ENCODE data around the gene PPP2R2B. TPM values are rescaled to one million over a fixed set of nuclear protein-coding genes. Genes with fewer than 3 reads are reported as not detected.

PPP2R2B gene
- polyA plus RNA-seq, 3 donors, result 0.08 TPM; not detected in 2

DNA sequence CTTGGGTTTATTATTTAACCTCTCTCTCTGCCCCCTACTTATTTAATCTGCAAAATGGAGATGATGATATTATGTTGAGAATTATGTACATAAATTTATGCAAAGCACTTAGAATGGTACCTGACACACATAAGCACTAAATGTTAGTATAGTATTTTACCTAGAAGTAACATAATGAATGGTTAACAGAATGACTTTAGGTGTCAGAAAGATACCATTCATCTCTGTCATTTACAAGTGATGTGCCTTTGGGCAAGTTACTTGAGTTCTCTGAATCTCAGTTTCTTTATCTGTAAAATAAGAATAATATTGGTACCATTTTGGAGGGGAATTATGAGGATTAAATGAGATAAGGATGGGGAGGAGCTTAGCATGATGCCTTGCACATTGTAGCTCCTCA lies 159.4 kb downstream of the PPP2R2B start:
- Histone ChIP-seq H3K27ac (ENCODE audit: low read depth in 1 of 2, low read length in 2 of 2) (no peak overlapping the region), H3K9me3 (replicated peaks in 1 of 2; ENCODE audit: control insufficient read depth in 1 of 2, insufficient read depth in 1 of 2, low read length in 2 of 2) (no peaks in the 10 kb centered on the region), H3K9ac (ENCODE audit: insufficient read depth, low read length, poor library complexity, severe bottlenecking) (no peak overlapping the region), H3K36me3 (replicated peaks in 1 of 2; ENCODE audit: control insufficient read depth in 1 of 2, insufficient read depth in 2 of 2, low read length in 2 of 2) (no peaks in the 10 kb centered on the region), H4K20me1 (ENCODE audit: insufficient read depth, low read length) (no peaks in the 10 kb centered on the region), H3K4me3 (replicated peaks in 1 of 3; ENCODE audit: low read depth in 2 of 3, low read length in 3 of 3) (no peak overlapping the region), H2AFZ (ENCODE audit: insufficient read depth, low read depth, low read length, poor library complexity, severe bottlenecking) (no peak overlapping the region), H3K79me2 (ENCODE audit: insufficient read depth, low read length) (no peaks in the 10 kb centered on the region), H3K4me1 (ENCODE audit: control insufficient read depth in 1 of 2, insufficient read depth in 2 of 2, low read length in 2 of 2) (no peaks in the 10 kb centered on the region), H3K4me2 (replicated peaks; ENCODE audit: extremely low read depth, low read length, poor library complexity, severe bottlenecking) (no peak overlapping the region), H3K27me3 (ENCODE audit: control insufficient read depth in 2 of 2, insufficient read depth in 2 of 2, low read length in 2 of 2) (no peaks in the 10 kb centered on the region)
- Mint-ChIP-seq H3K4me3 (no peak overlapping the region), H3K36me3 (no peaks in the 10 kb centered on the region), H3K27ac (no peak overlapping the region), H3K9me3 (peaks cover 0 to 2% (median 0%) of the 10 kb centered on the region in 7 donors), H3K4me1 (no peaks in the 10 kb centered on the region), H3K27me3 (ENCODE audit: low read depth in 3 of 3) (peaks cover 0 to 4% (median 0%) of the 10 kb centered on the region in 3 donors)
- intact Hi-C loops (cut with micrococcal nuclease), result no loop called here
- TF ChIP-seq, protein P1, sequence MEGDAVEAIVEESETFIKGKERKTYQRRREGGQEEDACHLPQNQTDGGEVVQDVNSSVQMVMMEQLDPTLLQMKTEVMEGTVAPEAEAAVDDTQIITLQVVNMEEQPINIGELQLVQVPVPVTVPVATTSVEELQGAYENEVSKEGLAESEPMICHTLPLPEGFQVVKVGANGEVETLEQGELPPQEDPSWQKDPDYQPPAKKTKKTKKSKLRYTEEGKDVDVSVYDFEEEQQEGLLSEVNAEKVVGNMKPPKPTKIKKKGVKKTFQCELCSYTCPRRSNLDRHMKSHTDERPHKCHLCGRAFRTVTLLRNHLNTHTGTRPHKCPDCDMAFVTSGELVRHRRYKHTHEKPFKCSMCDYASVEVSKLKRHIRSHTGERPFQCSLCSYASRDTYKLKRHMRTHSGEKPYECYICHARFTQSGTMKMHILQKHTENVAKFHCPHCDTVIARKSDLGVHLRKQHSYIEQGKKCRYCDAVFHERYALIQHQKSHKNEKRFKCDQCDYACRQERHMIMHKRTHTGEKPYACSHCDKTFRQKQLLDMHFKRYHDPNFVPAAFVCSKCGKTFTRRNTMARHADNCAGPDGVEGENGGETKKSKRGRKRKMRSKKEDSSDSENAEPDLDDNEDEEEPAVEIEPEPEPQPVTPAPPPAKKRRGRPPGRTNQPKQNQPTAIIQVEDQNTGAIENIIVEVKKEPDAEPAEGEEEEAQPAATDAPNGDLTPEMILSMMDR (IDR thresholded peaks at IDR 0.05), result no peak
- DNase-seq, result no peak

DNA sequence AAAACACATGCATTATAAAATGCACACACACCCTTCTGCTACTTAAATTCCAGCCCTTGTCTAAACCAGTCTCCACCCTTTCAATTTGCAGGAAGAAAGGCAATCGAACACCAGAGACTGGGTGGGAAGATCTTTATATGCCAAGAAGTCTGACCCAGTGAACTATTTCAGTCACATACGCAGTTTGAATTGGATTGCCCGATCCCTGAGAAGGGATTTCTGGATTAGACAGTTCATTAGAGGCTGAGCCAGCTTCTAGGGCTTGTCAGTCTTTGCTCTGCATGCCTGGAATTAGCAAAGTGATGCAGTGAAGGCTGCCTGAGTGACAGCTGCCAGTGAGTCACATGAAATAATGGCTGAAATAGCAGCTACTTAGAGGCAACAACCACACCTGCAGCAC lies 159.9 kb downstream of the PPP2R2B start:
- Mint-ChIP-seq H3K4me3 (no peak overlapping the region), H3K36me3 (no peaks in the 10 kb centered on the region), H3K4me1 (no peaks in the 10 kb centered on the region), H3K27ac (no peak overlapping the region), H3K9me3 (peaks cover 0 to 2% (median 0%) of the 10 kb centered on the region in 7 donors), H3K27me3 (ENCODE audit: low read depth in 3 of 3) (peaks cover 0 to 4% (median 0%) of the 10 kb centered on the region in 3 donors)
- TF ChIP-seq, protein P1 (IDR thresholded peaks at IDR 0.05), result no peak
- WGBS (ENCODE audit: insufficient coverage), result 89% methylated on average over 2 of the region's 3 CpGs
- Histone ChIP-seq H3K36me3 (replicated peaks in 1 of 2; ENCODE audit: control insufficient read depth in 1 of 2, insufficient read depth in 2 of 2, low read length in 2 of 2) (no peaks in the 10 kb centered on the region), H3K79me2 (ENCODE audit: insufficient read depth, low read length) (no peaks in the 10 kb centered on the region), H3K27me3 (ENCODE audit: control insufficient read depth in 2 of 2, insufficient read depth in 2 of 2, low read length in 2 of 2) (no peaks in the 10 kb centered on the region), H3K4me2 (replicated peaks; ENCODE audit: extremely low read depth, low read length, poor library complexity, severe bottlenecking) (no peak overlapping the region), H3K9me3 (replicated peaks in 1 of 2; ENCODE audit: control insufficient read depth in 1 of 2, insufficient read depth in 1 of 2, low read length in 2 of 2) (no peaks in the 10 kb centered on the region), H2AFZ (ENCODE audit: insufficient read depth, low read depth, low read length, poor library complexity, severe bottlenecking) (no peak overlapping the region), H3K27ac (ENCODE audit: low read depth in 1 of 2, low read length in 2 of 2) (no peak overlapping the region), H4K20me1 (ENCODE audit: insufficient read depth, low read length) (no peaks in the 10 kb centered on the region), H3K4me3 (replicated peaks in 1 of 3; ENCODE audit: low read depth in 2 of 3, low read length in 3 of 3) (no peak overlapping the region), H3K4me1 (ENCODE audit: control insufficient read depth in 1 of 2, insufficient read depth in 2 of 2, low read length in 2 of 2) (no peaks in the 10 kb centered on the region), H3K9ac (ENCODE audit: insufficient read depth, low read length, poor library complexity, severe bottlenecking) (no peak overlapping the region)
- intact Hi-C loops (cut with micrococcal nuclease), result no loop called here
- no peak for DNase-seq
